DMS79 (cell line): ENCODE data around the gene CPNE1.
"Not testable (repeated sequence)": the region's sequence is repeated elsewhere in the genome, so short reads cannot be mapped to it uniquely, and the experiment has no call there.

Source experiments
- DNase-seq: peaks from one replicate; lab custom pipeline; 2025; lab: John Stamatoyannopoulos, UW

Gene CPNE1

GRCh38 chr20:35664466-35665206 is at the start of gene CPNE1, which contains the start of gene RBM12:
TSS of gene CPNE1 (minus strand) at chr20:35664900. CDS start at chr20:35632923, 31,977 bp downstream.
TSS of gene RBM12 (minus strand) at chr20:35664900. CDS start at chr20:35655322, 9,578 bp downstream.
- peak; percentile 84 for DNase-seq

GRCh38 chr20:35714127-35714526 is 49.4 kb upstream of the CPNE1 start:
- DNase-seq = no peak

GRCh38 chr20:35713120-35713519 is 48.4 kb upstream of the CPNE1 start:
- not testable (repeated sequence) for DNase-seq

- DNase-seq = no peak
These were observed 47.0 kb upstream of the CPNE1 start for GRCh38 chr20:35711588-35712209.

GRCh38 chr20:35710884-35711587 is 46.3 kb upstream of the CPNE1 start:
- DNase-seq = no peak

- no peak for DNase-seq
These were observed 45.3 kb upstream of the CPNE1 start for GRCh38 chr20:35710039-35710438.

GRCh38 chr20:35709259-35709658 is 44.6 kb upstream of the CPNE1 start:
- DNase-seq = no peak

GRCh38 chr20:35708502-35708901 is 43.8 kb upstream of the CPNE1 start:
- no peak for DNase-seq

GRCh38 chr20:35706591-35707529 is 42.2 kb upstream of the CPNE1 start:
- not testable (repeated sequence) for DNase-seq

- not testable (repeated sequence) for DNase-seq
These were observed 41.2 kb upstream of the CPNE1 start for GRCh38 chr20:35705894-35706293.

GRCh38 chr20:35704514-35705261 is 40.0 kb upstream of the CPNE1 start:
- DNase-seq = no peak

- DNase-seq = no peak
These were observed 38.4 kb upstream of the CPNE1 start for GRCh38 chr20:35702824-35703695.

GRCh38 chr20:35702051-35702823 is 37.5 kb upstream of the CPNE1 start:
- DNase-seq = no peak

- DNase-seq = no peak
These were observed 36.0 kb upstream of the CPNE1 start for GRCh38 chr20:35700625-35701148.

GRCh38 chr20:35699957-35700624 is 35.4 kb upstream of the CPNE1 start:
- no peak for DNase-seq

- peak; percentile 58 for DNase-seq
These were observed 34.6 kb upstream of the CPNE1 start, which contains the start of the genes NFS1 and ROMO1 for GRCh38 chr20:35699127-35699956. TSS of gene NFS1 (minus strand) at chr20:35699352. CDS start at chr20:35699288, 64 bp downstream. TSS of gene ROMO1 (plus strand) at chr20:35699405. CDS start at chr20:35699633, 228 bp downstream.
